IMR-90 (cell line): ENCODE measurements around the gene RAD51AP2. TPM values are rescaled to one million over a fixed set of nuclear protein-coding genes. Genes with fewer than 3 reads are reported as not detected.

Experiments
- ATAC-seq: fragments of 200-7000 bp; cut with Tn5 transposase; 2 replicates; pipeline ENCODE4 v1.9.1; 2020; ENCODE audit warnings: low read depth, mild to moderate bottlenecking, moderate library complexity
- BruUV-seq: library from RNA; stranded (reverse); fragments of 400-500 nt; replicated peaks from 2 replicates; lab custom pipeline; 2021; lab: Mats Ljungman, UMichigan
- CTCF ChIA-PET: fragments of 300-600 bp; formaldehyde crosslinking; extraction: SDS; loops from one replicate; lab custom pipeline; 2021; ENCODE audit warnings: antibody characterized with exemption; lab: Yijun Ruan, JAX
- POLR2A ChIA-PET: fragments of 300-600 bp; sonication (Branson Sonifier 250); formaldehyde crosslinking; loops from one replicate; lab custom pipeline; 2022; ENCODE audit warnings: antibody characterized with exemption; ENCODE audit not compliant: unreplicated experiment; lab: Charles Lee
- DNase-seq: peaks from one replicate; pipeline ENCODE4 v3.0.0; 2013
- H2AFZ ChIP-seq: replicated peaks from 2 replicates; pipeline ENCODE3; 2013; ENCODE audit warnings: low read length, mild to moderate bottlenecking; ENCODE audit not compliant: poor library complexity
- H2AK5ac ChIP-seq: 2 replicates; pipeline ENCODE4 v1.6.1; 2013; ENCODE audit warnings: low read depth, low read length, inconsistent platforms
- H2AK9ac ChIP-seq: replicated peaks from 2 replicates; pipeline ENCODE3; 2013; ENCODE audit warnings: mild to moderate bottlenecking, low read depth, low read length, moderate library complexity; ENCODE audit not compliant: poor library complexity
- H2BK120ac ChIP-seq: 2 replicates; pipeline ENCODE4 v1.6.1; 2013; ENCODE audit warnings: low read depth, low read length, inconsistent platforms
- H2BK15ac ChIP-seq: 3 replicates; pipeline ENCODE4 v1.6.1; 2013; ENCODE audit warnings: low read depth, low read length, inconsistent platforms
- H2BK20ac ChIP-seq: 2 replicates; pipeline ENCODE4 v1.6.1; 2013; ENCODE audit warnings: low read depth, mild to moderate bottlenecking, inconsistent platforms, low read length, moderate library complexity
- H2BK5ac ChIP-seq: 2 replicates; pipeline ENCODE4 v1.6.1; 2013; ENCODE audit warnings: mild to moderate bottlenecking, low read depth, low read length, inconsistent platforms; ENCODE audit not compliant: poor library complexity, severe bottlenecking
- H3K14ac ChIP-seq: replicated peaks from 2 replicates; pipeline ENCODE4 v1.6.1; 2013; ENCODE audit warnings: low read depth, low read length, inconsistent platforms
- H3K18ac ChIP-seq: 2 replicates; pipeline ENCODE4 v1.6.1; 2013; ENCODE audit warnings: low read depth, low read length, control low read depth
- H3K23ac ChIP-seq: 2 replicates; pipeline ENCODE4 v1.6.1; 2013; ENCODE audit warnings: low read depth, low read length, inconsistent platforms
- H3K27ac ChIP-seq: 2 replicates; pipeline ENCODE4 v1.5.1; 2013; ENCODE audit warnings: mild to moderate bottlenecking, control low read depth, low read length; ENCODE audit not compliant: insufficient read depth
- H3K27me3 ChIP-seq: 2 replicates; pipeline ENCODE4 v1.6.1; 2013; ENCODE audit warnings: low read length; ENCODE audit not compliant: control insufficient read depth, insufficient read depth
- H3K36me3 ChIP-seq: 2 replicates; pipeline ENCODE4 v1.6.1; 2013; ENCODE audit warnings: low read length, mixed read lengths; ENCODE audit not compliant: control insufficient read depth, insufficient read depth
- H3K4ac ChIP-seq: 2 replicates; pipeline ENCODE4 v1.6.1; 2013; ENCODE audit warnings: low read depth, low read length, inconsistent platforms
- H3K4me1 ChIP-seq: 2 replicates; pipeline ENCODE4 v1.6.1; 2013; ENCODE audit warnings: low read length, mixed read lengths; ENCODE audit not compliant: control insufficient read depth, insufficient read depth
- H3K4me2 ChIP-seq: 2 replicates; pipeline ENCODE4 v1.6.1; 2013; ENCODE audit warnings: low read depth, mild to moderate bottlenecking, control low read depth, low read length, moderate library complexity
- H3K4me3 ChIP-seq: 2 replicates; pipeline ENCODE4 v1.5.1; 2013; ENCODE audit warnings: low read depth, mild to moderate bottlenecking, control low read depth, low read length, moderate library complexity; ENCODE audit not compliant: insufficient read depth
- H3K56ac ChIP-seq: 2 replicates; pipeline ENCODE4 v1.6.1; 2013; ENCODE audit warnings: low read length, inconsistent platforms; ENCODE audit not compliant: insufficient read depth; ENCODE audit errors: extremely low read depth
- H3K79me1 ChIP-seq, 2 experiments: 2 replicates each; pipeline ENCODE4 v1.6.1; 2013; ENCODE audit warnings: low read length in 2 of 2, inconsistent platforms in 1 of 2, low read depth in 1 of 2
- H3K9ac ChIP-seq: 2 replicates; pipeline ENCODE4 v1.6.1; 2013; ENCODE audit warnings: low read depth, low read length, control low read depth
- H3K9me1 ChIP-seq: 2 replicates; pipeline ENCODE4 v1.6.1; 2013; ENCODE audit warnings: low read length, inconsistent platforms; ENCODE audit not compliant: insufficient read depth
- H3K9me3 ChIP-seq: 2 replicates; pipeline ENCODE4 v1.6.1; 2013; ENCODE audit warnings: low read length; ENCODE audit not compliant: control insufficient read depth, insufficient read depth
- H4K20me1 ChIP-seq: 2 replicates; pipeline ENCODE4 v1.6.1; 2013; ENCODE audit warnings: low read length, inconsistent platforms; ENCODE audit not compliant: insufficient read depth
- H4K5ac ChIP-seq: 2 replicates; pipeline ENCODE4 v1.6.1; 2013; ENCODE audit warnings: mild to moderate bottlenecking, low read depth, low read length, control low read depth
- H4K8ac ChIP-seq, 2 experiments: 2 replicates each; pipeline ENCODE4 v1.6.1; 2013; ENCODE audit warnings: low read depth in 2 of 2, low read length in 2 of 2, control low read depth in 1 of 2, inconsistent platforms in 1 of 2
- H4K91ac ChIP-seq: 2 replicates; pipeline ENCODE4 v1.6.1; 2013; ENCODE audit warnings: low read depth, low read length, inconsistent platforms; ENCODE audit not compliant: insufficient read depth
- BHLHE40 ChIP-seq: fragments of 150-350 bp; IDR thresholded peaks from 2 replicates; pipeline ENCODE4 v1.6.1; 2016; ENCODE audit warnings: mild to moderate bottlenecking, low read depth, low read length
- CEBPB ChIP-seq: IDR thresholded peaks from 2 replicates; pipeline ENCODE4 v1.6.1; 2012; ENCODE audit warnings: low read depth, low read length, improper control_type of control experiment
- CHD1 ChIP-seq: IDR thresholded peaks from 2 replicates; pipeline ENCODE4 v1.6.1; 2012; ENCODE audit warnings: low read depth, low read length, improper control_type of control experiment
- FOS ChIP-seq: fragments of 150-350 bp; IDR thresholded peaks from 2 replicates; pipeline ENCODE4 v1.6.1; 2016; ENCODE audit warnings: low read depth, low read length
- MAFK ChIP-seq: IDR thresholded peaks from 2 replicates; pipeline ENCODE4 v1.6.1; 2012; ENCODE audit warnings: low read depth, low read length, improper control_type of control experiment
- MAZ ChIP-seq: IDR thresholded peaks from 2 replicates; pipeline ENCODE4 v1.6.1; 2012; ENCODE audit warnings: low read depth, mild to moderate bottlenecking, low read length, improper control_type of control experiment, moderate library complexity, borderline replicate concordance
- MXI1 ChIP-seq: IDR thresholded peaks from 2 replicates; pipeline ENCODE4 v1.6.1; 2012; ENCODE audit warnings: low read depth, mild to moderate bottlenecking, low read length, moderate library complexity, borderline replicate concordance
- NFE2L2 ChIP-seq: fragments of 150-350 bp; IDR thresholded peaks from 2 replicates; pipeline ENCODE4 v1.6.1; 2016; ENCODE audit warnings: low read depth, mild to moderate bottlenecking, low read length
- POLR2A ChIP-seq: IDR thresholded peaks from 2 replicates; pipeline ENCODE4 v1.6.1; 2012; ENCODE audit warnings: mild to moderate bottlenecking, low read depth, low read length
- RAD21 ChIP-seq: IDR thresholded peaks from 2 replicates; pipeline ENCODE4 v1.6.1; 2012; ENCODE audit warnings: low read length, improper control_type of control experiment
- RCOR1 ChIP-seq: IDR thresholded peaks from 2 replicates; pipeline ENCODE4 v1.6.1; 2012; ENCODE audit warnings: mild to moderate bottlenecking, low read length, improper control_type of control experiment; ENCODE audit not compliant: insufficient replicate concordance
- RFX5 ChIP-seq: IDR thresholded peaks from 2 replicates; pipeline ENCODE4 v1.8.0; 2012; ENCODE audit warnings: low read depth, mild to moderate bottlenecking, low read length, moderate library complexity
- SMC3 ChIP-seq: fragments of 150-350 bp; IDR thresholded peaks from 2 replicates; pipeline ENCODE4 v1.6.1; 2016; ENCODE audit warnings: low read depth, mild to moderate bottlenecking, antibody characterized with exemption, low read length, moderate library complexity
- WGBS, 2 experiments: methylation state at CpG; one replicate each; pipeline versions ENCODE4 v1.1.5 to v1.1.7; 2013; ENCODE audit warnings: missing lambda C conversion rate in 2 of 2; ENCODE audit not compliant: insufficient read length in 1 of 2; ENCODE audit errors: extremely low coverage in 2 of 2; 5-methylcytosine and 5-hydroxymethylcytosine counted together
- dilution Hi-C: fragments of 300-500 bp; cut with HindIII; formaldehyde crosslinking; loops from one replicate; pipeline ENCODE4 v1.14.3; 2018; ENCODE audit warnings: low sequenced_read_pairs; ENCODE audit not compliant: unreplicated experiment
- in situ Hi-C: fragments of 300-500 bp; cut with MboI; formaldehyde crosslinking; loops from 3 replicates; pipeline ENCODE4 v1.14.3; 2019; ENCODE audit warnings: low sequenced_read_pairs, inconsistent platforms, mixed read lengths
- intact Hi-C: fragments of 100-400 bp; cut with micrococcal nuclease; formaldehyde crosslinking; loops from 2 replicates; pipeline ENCODE4 v1.10.0; 2022
- polyA plus RNA-seq, 3 experiments: library from polyadenylated mRNA; depleted of rRNA; stranded (reverse); fragments of >200 nt; gene quantifications; 2 replicates each; pipeline ENCODE4 v1.2.3, GENCODE V29; 2012; ENCODE audit warnings: low replicate concordance in 1 of 3
- total RNA-seq: library from RNA; depleted of rRNA; stranded (reverse); fragments of >200 nt; gene quantifications from 2 replicates; pipeline ENCODE4 v1.2.3, GENCODE V29; 2012
- TF ChIP-seq, protein P1 (sequence below): fragments of 150-350 bp; IDR thresholded peaks from 2 replicates; pipeline ENCODE4 v1.6.1; 2017; ENCODE audit warnings: mild to moderate bottlenecking, antibody characterized with exemption, low read length, low read depth
- TF ChIP-seq, protein P2 (sequence below): fragments of 150-350 bp; IDR thresholded peaks from 2 replicates; pipeline ENCODE4 v1.6.1; 2016; ENCODE audit warnings: low read depth, mild to moderate bottlenecking, low read length, moderate library complexity, borderline replicate concordance
- TF ChIP-seq, protein P3 (sequence below): conservative IDR thresholded peaks from 2 replicates; pipeline ENCODE4 v1.5.1; 2012; ENCODE audit warnings: mild to moderate bottlenecking, low read depth, low read length, improper control_type of control experiment

Gene RAD51AP2
- total and polyA plus RNA-seq, 2 of the 4 experiments (the other 2 are of a cell fraction) = not detected

DNA sequence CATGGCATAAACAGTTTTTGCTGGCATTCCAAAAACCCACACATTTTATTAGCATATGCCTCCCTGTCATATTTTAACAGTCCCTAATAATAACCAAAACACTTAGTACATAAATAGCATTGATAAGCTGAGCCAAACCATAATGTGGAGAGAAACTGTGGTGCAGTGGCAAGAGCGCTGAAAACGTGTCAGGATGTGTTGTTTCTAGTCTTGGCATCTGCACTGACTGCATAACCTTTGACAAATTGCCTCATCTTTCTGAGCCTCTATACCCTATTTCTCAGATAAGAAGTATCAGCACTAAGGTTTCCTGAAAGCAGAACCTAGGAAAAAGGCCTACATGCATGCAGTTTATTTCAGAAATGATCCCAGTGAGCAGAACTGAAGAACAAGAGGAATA, 41.4 kb downstream of the RAD51AP2 start:
- intact Hi-C loops = loop anchor here (10.0 kb wide), 1 partner anchor 358 kb away; no protein-coding TSS in a partner anchor
- no peak overlapping the region for H3K56ac ChIP-seq
- H3K36me3 ChIP-seq = no peaks in the 10 kb centered on the region
- no peak overlapping the region for H2AFZ ChIP-seq
- no peaks in the 10 kb centered on the region for H4K20me1 ChIP-seq
- H3K4ac ChIP-seq = no peak overlapping the region
- no peak overlapping the region for H4K5ac ChIP-seq
- H2BK120ac ChIP-seq = no peak overlapping the region
- in situ Hi-C loops = loop anchor here (10.0 kb wide), 1 partner anchor 198 kb away; no protein-coding TSS in a partner anchor
- BruUV-seq = no TSS peak
- no peak overlapping the region for H2BK5ac ChIP-seq
- ChIA-PET POLR2A (no interaction called here), CTCF (no interaction called here)
- no peaks in the 10 kb centered on the region for H3K9me1 ChIP-seq
- no peak overlapping the region for H3K27ac ChIP-seq
- no peak overlapping the region for H3K9ac ChIP-seq
- H3K4me2 ChIP-seq = no peak overlapping the region
- no peaks in the 10 kb centered on the region for H3K9me3 ChIP-seq
- ATAC-seq (no peak), DNase-seq (no peak)
- no peak overlapping the region for H2AK5ac ChIP-seq
- H2AK9ac ChIP-seq = no peak overlapping the region
- H4K8ac ChIP-seq = no peak overlapping the region
- H3K4me3 ChIP-seq = no peak overlapping the region
- no peak overlapping the region for H2BK15ac ChIP-seq
- WGBS, 2 experiments = 40% methylated on average over 2 of the region's 2 CpGs; no CpG with 5 or more reads in 1 of the 2 experiments
- no peaks in the 10 kb centered on the region for H3K27me3 ChIP-seq
- H3K14ac ChIP-seq = no peak overlapping the region
- no peak overlapping the region for H3K18ac ChIP-seq
- no peaks in the 10 kb centered on the region for H3K4me1 ChIP-seq
- dilution Hi-C loops = no loop called here
- H3K23ac ChIP-seq = no peak overlapping the region
- H2BK20ac ChIP-seq = no peak overlapping the region
- no peak overlapping the region for H4K91ac ChIP-seq
- H3K79me1 ChIP-seq = no peaks in the 10 kb centered on the region
- TF ChIP-seq MAZ (no peak), CHD1 (no peak), RFX5 (no peak), SMC3 (no peak), POLR2A (no peak), BHLHE40 (no peak), RCOR1 (no peak), MAFK (no peak), CEBPB (no peak), FOS (no peak), MXI1 (no peak), NFE2L2 (no peak), RAD21 (no peak)
- TF ChIP-seq, protein P1, sequence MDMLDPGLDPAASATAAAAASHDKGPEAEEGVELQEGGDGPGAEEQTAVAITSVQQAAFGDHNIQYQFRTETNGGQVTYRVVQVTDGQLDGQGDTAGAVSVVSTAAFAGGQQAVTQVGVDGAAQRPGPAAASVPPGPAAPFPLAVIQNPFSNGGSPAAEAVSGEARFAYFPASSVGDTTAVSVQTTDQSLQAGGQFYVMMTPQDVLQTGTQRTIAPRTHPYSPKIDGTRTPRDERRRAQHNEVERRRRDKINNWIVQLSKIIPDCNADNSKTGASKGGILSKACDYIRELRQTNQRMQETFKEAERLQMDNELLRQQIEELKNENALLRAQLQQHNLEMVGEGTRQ = no peak
- TF ChIP-seq, protein P2, sequence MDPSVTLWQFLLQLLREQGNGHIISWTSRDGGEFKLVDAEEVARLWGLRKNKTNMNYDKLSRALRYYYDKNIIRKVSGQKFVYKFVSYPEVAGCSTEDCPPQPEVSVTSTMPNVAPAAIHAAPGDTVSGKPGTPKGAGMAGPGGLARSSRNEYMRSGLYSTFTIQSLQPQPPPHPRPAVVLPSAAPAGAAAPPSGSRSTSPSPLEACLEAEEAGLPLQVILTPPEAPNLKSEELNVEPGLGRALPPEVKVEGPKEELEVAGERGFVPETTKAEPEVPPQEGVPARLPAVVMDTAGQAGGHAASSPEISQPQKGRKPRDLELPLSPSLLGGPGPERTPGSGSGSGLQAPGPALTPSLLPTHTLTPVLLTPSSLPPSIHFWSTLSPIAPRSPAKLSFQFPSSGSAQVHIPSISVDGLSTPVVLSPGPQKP = no peak
- TF ChIP-seq, protein P3, sequence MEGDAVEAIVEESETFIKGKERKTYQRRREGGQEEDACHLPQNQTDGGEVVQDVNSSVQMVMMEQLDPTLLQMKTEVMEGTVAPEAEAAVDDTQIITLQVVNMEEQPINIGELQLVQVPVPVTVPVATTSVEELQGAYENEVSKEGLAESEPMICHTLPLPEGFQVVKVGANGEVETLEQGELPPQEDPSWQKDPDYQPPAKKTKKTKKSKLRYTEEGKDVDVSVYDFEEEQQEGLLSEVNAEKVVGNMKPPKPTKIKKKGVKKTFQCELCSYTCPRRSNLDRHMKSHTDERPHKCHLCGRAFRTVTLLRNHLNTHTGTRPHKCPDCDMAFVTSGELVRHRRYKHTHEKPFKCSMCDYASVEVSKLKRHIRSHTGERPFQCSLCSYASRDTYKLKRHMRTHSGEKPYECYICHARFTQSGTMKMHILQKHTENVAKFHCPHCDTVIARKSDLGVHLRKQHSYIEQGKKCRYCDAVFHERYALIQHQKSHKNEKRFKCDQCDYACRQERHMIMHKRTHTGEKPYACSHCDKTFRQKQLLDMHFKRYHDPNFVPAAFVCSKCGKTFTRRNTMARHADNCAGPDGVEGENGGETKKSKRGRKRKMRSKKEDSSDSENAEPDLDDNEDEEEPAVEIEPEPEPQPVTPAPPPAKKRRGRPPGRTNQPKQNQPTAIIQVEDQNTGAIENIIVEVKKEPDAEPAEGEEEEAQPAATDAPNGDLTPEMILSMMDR = no peak
